HG03097 (cell line): ENCODE results near the gene CCDC102A.
"Not testable (repeated sequence)": the region's sequence is repeated elsewhere in the genome, so short reads cannot be mapped to it uniquely, and the experiment has no call there.

Experiments
- ATAC-seq: cut with Tn5 transposase; IDR thresholded peaks from one replicate; pipeline ENCODE4 v1.9.1; 2021; ENCODE audit not compliant: unreplicated experiment, low FRiP score

The CCDC102A gene

DNA sequence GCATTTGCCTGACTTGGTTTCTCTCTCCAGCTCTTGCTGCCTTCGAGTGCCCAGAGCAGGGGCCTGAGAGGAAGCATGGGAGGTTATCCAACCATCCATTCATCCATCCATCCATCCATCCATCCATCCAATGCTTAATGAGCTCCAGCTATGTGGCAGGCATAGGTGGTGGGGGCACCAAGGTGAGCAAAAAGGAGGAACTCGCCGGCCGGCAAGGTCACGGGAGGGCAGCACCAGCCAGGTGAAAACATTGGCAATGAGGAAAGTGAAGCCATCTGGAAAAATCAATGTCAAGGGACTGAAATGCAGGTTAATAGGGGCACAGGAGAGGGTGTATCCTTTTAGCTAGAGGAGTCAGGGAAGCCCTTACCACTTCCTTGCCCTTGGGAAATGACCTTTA is 31.9 kb downstream of the CCDC102A start:
- no peak for ATAC-seq

DNA sequence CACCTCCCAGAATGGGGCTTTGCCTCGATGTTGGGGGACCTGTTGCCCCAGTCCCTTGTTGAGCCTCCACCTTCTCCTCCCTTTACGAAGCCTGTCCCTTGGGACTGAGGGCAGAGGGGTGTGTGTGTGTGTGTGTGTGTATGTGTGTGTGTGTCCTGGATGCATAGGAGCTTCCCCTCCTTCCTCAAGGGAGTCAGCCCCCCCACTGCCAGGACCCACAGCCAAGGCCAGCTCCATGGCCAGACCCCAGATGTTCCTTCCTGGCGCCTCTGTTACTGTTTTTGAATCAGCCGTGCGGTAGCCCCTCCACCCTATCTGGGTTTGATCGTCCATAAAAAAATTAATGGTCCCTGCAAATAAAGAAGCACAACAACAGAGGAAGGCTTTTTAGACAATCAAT is 32.4 kb downstream of the CCDC102A start:
- ATAC-seq, result no peak

DNA sequence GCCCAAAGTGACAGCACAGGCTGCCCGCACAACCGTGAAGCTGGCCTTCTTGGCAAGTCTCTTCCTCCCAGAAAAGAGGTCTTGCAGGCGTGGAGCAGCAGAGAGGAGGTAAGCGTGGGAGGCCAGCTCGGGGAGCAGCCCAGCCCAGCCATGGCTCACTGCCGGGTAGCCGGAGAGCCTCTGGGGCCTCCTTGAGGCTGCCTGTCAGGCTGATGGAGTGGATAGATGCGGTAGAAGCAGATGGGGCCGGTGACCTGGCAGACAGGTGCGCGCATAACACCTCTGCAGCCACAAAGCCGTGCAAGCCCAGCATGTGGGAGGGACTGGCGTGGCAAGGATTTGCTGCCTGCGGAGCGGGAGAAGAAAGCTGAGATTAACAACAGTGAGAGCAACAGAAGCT is 33.0 kb downstream of the CCDC102A start:
- no peak for ATAC-seq

DNA sequence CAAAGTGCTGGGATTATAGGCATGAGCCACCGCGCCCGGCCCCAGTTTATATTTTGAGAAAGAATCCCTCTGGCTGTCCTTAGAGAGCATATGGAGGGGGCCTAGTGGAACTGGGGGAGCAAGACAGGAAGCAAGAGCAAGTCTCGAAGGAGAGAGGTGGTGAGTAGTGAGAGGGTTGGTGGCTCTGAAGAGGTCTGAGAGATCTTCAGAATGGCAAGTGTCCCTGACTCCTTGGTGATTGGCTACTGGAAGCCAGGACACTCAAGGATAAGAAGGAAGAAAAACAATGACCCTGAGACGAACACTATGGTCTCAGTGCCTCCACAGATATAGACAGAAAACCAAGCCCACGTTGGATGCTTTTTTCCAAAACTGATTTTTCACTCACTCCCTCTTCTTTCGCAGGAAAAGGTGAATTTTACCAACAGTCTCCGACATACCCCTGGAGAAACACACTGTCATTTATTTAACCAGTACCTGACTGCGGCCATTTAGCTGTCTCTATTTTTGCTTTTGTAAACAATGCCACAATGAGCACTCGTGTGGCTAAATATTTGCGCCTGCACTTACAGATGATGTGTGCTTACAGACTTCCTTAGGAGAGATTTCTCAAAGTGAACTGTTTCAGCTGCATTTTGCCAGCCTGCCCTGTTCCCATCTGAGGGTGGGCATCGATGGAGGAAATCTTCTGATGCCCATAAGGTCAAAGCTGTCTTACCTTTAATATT is 34.2 kb downstream of the CCDC102A start:
- ATAC-seq, result no peak

DNA sequence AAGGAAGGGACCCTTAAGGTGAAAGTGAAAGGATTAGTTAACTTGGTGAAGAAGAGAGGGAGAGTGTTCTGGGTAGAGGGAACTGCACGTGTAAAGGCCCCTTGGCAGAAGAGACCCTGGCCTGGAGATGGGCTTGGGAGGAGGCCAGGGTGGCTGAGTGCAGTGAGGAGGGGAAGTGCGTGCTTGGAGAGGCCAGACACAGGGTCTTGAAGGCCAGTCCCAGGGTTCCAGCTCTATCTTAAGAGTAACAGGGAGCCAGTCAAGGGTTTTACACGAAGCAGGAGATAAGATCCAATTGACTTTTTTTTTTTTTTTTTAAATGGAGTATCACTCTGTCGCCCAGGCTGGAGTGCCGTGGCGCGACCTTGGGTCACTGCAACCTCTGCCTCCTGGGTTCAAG is 34.9 kb downstream of the CCDC102A start:
- ATAC-seq, result no peak

DNA sequence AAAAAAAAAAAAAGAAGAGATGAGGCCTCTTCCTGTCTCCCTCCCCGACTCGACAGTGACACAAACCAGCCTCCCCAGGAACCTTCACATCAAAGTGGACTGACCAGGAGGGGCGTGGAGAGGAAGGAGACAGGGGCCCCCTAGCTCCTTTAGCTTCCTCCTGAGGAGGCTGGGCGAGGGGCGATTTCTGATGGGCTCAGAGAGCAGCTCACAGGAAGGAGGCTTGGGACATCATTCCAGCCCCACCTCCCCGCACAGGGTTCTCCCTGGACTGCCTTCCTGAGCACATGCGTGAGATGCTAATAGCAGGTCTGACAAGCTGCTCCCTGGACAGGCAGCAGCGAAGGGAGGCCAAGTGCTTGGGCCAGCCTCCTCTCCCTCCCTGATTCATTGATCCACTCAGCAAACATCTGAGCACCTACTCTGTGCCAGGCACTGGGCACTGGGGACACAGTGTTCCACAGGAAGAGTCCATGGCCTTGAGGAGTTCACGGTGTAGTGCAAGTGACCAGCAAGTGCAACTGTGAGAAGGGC is 35.7 kb downstream of the CCDC102A start:
- no peak for ATAC-seq

DNA sequence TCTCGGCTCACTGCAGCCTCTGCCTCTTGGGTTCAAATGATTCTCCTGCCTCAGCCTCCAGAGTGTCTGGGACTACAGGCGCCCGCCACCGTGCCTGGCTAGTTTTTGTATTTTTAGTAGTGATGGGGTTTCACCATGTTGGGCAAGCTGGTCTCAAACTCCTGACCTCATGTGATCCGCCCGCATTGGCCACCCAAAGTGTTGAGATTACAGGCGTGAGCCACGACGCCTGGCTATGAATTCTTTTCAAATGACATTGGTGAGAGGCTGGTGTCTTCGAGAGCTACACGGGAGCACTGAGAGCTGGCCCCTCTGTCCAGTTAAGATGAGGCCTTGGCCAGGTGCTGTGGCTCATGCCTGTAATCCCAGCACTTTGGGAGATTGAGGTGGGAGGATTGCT is 36.4 kb downstream of the CCDC102A start:
- not testable (repeated sequence) for ATAC-seq

DNA sequence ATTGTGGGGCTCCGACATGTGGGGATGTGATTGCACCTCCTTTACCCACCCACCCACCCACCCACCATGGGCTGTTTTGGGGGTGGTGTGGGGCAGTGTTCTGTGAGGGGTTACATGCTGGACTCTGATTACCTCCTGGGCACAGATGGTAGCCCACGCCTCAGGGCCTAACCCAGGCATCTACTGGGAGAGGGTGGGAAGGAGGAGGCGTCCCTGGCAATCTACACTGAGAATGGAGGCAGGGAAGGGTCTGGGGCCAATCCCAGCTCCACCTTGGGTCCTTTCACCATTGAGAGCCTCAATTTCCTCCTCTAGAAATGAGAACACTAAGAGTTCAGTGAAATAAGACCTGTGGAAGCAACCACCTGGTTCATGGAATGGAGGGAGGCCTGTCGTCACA is 38.3 kb downstream of the CCDC102A start:
- ATAC-seq, result no peak

DNA sequence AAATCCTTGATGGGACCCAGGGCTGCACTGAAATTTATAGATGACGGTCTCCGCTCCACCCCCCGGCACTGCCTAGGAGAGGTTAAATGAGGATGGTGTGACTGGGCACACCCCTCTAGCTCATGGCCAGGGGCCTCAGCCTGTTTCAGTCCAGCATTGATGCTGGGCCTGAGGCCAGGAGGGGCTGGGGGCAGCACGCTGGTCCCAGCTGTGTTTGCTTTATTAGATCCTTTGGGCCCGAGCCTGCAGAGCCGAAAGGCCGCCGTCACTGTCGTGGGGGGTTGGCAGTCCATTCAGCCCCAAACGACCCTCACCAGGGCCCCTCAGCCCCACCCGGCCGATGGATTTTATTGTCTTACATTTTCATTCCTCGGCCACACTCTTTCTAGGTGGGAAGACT is 39.2 kb downstream of the CCDC102A start:
- ATAC-seq, result no peak

DNA sequence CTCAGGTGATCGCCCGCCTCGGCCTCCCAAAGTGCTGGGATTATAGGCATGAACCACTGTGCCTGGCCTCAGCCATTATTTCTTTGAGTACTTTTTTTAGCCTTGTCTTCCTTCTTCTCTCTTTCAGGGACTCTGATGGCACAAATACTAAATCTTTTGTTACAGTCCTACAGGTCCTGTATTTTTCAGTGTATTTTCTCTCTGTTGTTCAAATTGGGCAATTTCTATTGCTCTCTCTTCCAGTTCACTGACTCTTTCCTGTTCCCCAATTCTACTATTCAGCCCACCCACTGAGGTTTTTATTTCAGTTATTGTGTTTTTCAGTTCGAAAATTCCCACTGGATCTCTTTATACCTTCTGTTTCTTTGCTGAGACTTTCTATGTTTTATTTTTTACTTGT is 42.6 kb downstream of the CCDC102A start:
- ATAC-seq, result no peak

DNA sequence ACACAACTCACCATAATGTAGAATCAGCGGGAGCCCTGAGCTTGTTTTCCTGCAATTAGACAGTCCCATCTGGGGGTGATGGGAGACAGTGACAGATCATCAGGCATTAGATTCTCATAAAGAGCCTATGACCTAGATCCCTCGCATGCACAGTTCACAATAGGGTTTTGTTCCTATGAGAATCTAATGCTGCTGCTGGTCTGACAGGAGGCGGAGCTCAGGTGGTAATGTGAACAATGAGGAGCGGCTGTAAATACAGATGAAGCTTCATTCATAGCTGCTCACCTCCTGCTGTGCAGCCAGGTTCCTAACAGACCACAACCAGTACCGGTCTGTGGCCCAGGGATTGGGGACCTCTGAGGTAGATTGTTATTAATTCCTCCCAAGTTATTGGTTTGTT is 47.1 kb downstream of the CCDC102A start:
- no peak for ATAC-seq

DNA sequence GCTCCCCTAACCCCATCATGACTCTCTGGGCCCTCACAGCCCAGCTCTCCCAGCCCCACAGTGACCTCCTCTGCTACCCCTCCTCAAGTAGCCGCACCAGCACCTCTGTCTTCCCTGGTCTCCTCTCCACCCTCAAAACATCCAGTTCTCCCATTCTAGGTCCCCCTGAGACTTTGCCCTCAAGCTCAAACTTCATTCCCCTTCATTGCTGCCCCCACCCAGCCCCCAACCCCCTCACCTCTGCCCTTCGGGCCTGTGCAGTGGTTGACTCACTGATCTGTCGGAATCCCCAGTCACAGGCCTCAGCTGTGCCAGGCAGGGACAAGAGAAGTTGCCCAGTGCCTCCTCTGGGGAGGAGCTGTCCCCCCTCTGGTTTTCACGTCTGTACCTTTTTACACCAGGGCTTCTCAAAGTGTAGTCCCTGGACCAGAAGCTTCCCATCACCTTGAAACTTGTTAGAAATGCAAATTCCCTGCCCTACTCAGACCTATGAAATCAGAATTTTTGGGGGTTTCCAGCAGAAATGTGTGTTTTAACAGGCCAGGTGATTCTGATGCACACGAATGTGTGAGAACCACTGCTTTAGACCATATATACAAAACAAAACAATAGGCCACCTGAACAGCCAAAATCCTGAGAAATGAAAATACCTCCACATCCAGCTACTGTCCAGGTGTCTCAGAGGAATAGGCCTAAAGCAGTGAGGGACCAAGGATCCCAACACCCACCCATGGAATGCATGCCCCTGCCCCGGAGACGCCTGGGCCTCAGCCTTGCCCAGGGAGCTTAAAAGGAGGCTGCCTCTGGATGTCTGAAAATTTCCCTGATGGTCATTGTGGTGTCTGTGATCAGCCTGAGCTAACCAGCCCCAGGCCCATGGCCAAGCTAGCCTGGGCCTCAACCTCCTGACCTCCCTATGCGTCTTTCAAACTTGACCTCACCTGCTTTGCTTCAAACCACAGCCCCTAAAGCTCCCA is 49.2 kb downstream of the CCDC102A start:
- ATAC-seq, result no peak

DNA sequence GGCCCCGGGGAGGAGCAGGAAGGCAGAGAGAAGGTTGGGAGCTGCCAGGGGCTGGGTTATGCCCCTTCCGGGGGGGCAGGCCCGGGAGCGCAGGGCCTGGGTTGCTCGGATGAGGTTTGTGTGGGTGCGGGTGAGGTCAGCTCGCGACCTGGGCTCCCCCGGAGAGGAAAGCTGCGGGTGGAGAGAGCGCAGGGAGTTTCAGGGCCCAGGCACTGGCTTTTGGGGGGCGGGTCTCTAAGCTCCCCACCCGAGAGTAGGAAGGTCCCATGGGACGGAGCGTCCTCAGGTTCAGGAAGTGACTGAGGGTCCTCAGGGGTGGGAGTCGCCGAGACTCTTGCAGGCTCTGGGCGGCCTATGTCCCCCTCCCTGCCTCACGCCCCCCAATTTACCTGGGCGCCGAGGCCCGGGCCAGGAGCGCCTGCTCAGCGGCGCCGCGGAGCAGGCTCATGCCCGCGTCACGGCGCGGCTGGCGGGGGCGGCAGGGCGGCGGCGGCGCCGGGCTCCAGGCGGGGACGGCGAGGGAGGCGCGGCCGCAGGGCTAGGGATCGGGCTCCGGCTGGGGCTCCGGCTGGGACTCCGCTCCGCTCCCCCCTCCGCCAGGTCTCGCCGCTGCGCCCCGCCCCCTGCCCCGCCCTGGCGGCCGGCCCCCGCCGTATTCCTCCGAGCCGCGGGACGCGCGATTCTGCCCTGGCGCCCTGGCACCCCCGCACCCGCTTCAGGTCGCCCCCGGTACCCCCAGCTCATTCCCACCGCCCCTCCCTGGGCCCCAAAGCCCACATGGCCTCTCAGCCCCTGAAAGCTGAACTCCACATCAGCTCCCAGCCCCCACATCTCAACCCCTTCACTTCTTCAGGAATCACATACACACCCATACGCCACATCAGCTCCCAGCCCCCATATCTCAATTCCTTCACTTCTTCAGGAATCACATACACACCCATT is 50.2 kb downstream of the CCDC102A start, which contains the start of gene DOK4:
DOK4 (minus strand) TSS at position 578 of the 942 bp plus-strand sequence. CDS start 6,986 bp downstream, outside the sequence.
- ATAC-seq, result peak; percentile 87

DNA sequence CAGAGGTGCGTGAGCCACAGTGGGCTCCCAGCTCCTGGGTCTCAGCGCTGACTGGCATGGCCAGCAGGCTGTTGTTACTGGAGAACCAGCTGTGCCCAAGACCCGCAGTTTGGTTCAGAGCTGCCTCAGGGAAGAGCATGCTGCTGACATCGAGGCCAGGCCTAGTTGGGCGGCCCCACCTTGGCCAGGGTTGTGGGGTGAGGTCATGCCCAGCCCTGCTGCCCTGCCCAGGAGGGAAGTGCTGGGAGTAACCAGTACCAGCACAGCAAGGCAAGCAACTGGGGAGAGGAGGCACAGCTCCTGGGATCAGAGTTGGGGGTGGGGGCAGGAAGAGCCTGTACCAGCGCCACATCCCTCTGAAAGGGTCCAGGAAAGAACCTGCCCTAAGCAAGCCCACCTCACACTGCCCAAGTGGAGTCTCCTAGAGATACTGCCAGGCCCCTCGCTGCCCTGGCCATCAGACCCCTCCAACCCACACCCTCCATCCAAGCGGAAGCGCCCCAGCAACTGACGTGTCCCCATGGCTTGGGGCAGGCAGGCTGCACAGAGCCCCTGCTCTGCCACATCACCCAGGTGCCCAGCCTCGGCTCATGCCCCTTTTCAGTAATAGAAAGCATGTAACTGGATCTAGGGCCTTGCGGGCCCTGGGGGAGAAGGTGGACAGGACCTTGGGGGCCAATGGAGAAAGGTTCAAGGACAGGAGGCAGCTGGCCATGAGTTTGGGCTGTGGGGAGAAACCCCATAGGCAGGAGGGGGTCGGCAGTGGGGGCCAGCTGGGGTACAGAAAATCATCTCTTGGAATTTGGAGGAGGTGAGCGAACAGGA is 51.1 kb downstream of the CCDC102A start:
- no peak for ATAC-seq

DNA sequence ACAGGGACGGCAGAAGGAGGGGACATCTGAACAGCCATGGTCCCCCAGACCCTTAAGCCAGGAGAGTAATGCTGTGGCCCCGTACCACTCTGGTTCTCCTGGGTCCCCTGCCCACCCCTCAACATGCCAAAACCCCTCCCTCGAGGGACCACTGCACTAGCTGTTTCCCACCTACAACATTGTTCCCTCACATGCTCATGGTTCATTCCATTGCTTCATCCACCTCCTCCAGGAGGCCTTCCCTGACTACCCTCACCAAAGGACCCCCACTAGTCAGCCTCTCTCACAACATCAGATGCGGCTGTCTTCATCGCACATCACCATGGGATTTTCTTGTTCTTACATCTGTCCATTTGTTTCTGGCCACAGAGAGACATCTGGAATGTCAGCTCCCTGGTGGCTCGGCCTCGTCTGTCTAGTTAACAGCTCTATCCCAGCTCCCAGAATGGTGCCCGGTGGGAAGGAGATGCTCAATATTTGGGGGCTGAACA is 51.8 kb downstream of the CCDC102A start:
- ATAC-seq, result no peak

DNA sequence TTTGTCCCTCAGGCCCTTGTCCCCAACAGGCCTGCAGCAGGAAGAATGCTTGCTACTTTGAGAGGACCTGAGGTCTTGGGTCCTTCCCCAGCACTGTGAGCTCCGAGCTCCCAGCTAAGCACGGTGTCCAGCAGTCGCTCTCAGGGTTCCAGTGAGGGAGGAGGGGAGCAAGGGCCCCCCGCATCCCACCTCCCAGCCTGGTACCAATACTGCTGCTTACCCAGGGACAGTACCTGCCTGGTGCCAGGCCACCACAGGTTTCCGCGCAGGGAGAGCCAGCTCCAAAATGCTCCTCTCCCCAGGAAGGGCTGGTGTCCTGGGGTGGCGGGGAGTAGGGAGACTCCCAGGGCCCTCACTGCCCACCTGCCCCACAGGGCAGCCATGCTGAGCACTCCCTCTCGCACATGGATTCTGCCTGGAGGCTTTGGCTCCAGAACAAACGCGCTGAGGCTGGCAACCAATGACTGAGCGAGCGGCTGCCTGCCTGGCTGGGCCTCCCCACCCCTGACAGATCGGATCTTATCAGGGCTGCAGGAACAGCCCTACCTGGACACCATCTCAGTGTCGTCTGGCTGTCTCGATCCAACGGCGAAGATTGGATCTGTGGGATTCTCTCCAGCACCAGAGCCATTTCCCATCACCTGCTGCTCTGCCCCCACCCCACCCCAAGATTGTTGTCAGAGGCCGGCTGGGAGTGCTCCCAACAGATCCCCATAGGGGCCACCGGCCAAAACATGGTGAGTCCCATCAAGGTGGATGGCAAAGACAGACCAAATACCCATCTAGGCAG is 52.5 kb downstream of the CCDC102A start:
- no peak for ATAC-seq

DNA sequence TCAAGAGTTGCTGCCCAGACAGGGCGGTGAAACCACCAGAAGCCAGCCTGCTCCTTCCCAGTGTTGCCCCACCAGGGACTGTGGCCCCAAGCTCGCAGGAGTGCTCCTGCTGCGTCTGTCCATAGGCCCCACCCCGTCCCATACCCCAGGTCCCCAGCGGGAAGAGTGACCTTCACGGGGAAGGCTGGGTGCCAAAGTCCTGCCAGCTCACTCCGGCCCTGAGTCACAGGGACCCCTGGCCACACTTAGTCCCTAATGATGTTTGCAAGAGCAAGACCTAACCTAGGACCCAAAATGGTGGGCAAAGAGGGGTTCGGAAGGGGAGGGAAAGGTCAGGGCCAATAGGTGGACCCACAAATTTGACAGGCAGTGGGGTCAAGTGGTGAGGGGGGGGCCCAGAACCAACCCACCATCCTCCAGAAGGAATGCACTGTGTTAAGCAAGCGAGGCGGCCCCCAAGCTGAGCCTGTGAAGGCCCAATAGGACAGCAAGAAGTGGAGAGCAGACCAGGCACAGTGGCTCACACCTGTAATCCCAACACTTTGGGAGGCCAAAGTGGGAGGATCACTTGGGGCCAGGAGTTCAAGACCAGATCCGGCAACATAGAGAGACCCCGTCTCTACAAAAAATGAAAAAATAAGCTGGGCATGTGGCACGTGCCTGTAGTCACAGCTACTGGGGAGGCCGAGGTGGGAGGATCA is 53.4 kb downstream of the CCDC102A start:
- ATAC-seq, result no peak

DNA sequence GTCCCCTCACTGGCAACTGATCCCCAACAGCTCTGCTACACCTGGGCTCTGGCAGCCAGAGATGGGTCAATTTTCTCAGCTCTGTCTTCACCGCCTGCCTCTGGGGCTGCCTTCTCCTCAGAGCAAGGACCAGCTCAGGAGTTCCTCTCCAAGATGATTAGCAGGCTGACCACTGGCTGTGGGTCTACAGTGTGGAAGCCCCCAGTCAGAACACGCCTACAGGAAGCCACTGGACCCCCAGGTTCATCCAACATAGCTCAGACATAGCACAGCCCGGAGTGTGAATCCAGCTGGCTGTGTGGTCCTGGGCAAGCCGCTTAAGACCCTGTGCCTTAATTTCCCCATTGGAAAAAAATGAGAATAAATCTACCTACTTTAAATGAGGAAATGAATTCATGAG is 55.0 kb downstream of the CCDC102A start:
- no peak for ATAC-seq
